ENCODE data around the gene TUBB3. TPM values are rescaled to one million over a fixed set of nuclear protein-coding genes. Genes with fewer than 3 reads are reported as not detected.

Gene TUBB3
- total RNA-seq, 1 experiment from 2014 or later, result 164 TPM

DNA sequence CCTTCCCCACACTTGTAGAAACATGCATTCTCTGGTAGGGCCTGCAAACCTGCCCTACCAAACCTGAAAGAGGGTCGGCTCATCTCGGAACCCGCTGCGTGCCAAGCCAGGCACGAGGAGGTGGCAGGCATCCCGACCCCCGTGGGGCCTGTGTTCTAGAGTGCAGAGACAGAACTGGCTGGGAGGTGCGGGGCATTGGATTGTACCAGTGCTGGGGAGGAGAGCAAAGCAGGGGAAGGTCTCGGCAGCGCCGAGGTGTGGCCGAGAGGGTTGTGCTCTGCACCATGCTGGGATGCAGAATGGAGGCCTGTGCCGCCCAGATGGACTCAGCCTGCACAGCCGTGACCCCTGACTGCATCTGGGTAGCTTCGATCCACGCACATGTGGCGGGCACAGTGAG lies 22.3 kb upstream of the TUBB3 start:
- no peaks in the 10 kb centered on the region for H3K79me1 ChIP-seq (ENCODE audit: insufficient read depth, low read depth, low read length, poor library complexity, severe bottlenecking)
- no peak overlapping the region for H3K23ac ChIP-seq (ENCODE audit: insufficient read length, low read depth, low read length)
- H3K14ac ChIP-seq (ENCODE audit: insufficient read depth, low read length), result no peak overlapping the region
- peaks cover 25 to 57% (median 57%) of the 10 kb centered on the region in 3 experiments; a peak in 6 of 7 replicates for H3K36me3 Mint-ChIP-seq (ENCODE audit: insufficient read depth in 1 of 3, low read depth in 3 of 3)
- no peak overlapping the region for H3K4me3 Mint-ChIP-seq
- H2BK120ac ChIP-seq (ENCODE audit: low read depth, low read length, poor library complexity, severe bottlenecking), result no peak overlapping the region
- no peak overlapping the region for H4K91ac ChIP-seq (ENCODE audit: insufficient read length, low read depth, low read length)
- H3K18ac ChIP-seq (ENCODE audit: insufficient read length, low read depth, low read length), result no peak overlapping the region
- H3K4me2 ChIP-seq (ENCODE audit: insufficient read depth, insufficient read length, low read length), result no peak overlapping the region
- no peak overlapping the region for H2AK5ac ChIP-seq (ENCODE audit: insufficient read length, low read length)
- H3K4me1 Mint-ChIP-seq, result no peaks in the 10 kb centered on the region
- no peaks in the 10 kb centered on the region for H3K4me1 ChIP-seq (ENCODE audit: insufficient read depth, low read length)
- H3T11ph ChIP-seq (ENCODE audit: low read length), result no peak overlapping the region
- H3K9me3 ChIP-seq (ENCODE audit: control insufficient read depth, low read depth, low read length), result no peaks in the 10 kb centered on the region
- H3K9ac ChIP-seq (ENCODE audit: extremely low read depth, insufficient read length, low read length), result no peak overlapping the region
- no peaks in the 10 kb centered on the region for H3K9me3 Mint-ChIP-seq
- H2BK12ac ChIP-seq (ENCODE audit: insufficient read length, low read depth, low read length), result no peak overlapping the region
- H3K27me3 Mint-ChIP-seq (ENCODE audit: low read depth), result no peaks in the 10 kb centered on the region
- no peak overlapping the region for H2BK20ac ChIP-seq (ENCODE audit: low read depth, low read length, poor library complexity, severe bottlenecking)
- no peak overlapping the region for H4K5ac ChIP-seq (ENCODE audit: insufficient read length, low read depth, low read length)
- no peak overlapping the region for H3K4ac ChIP-seq (ENCODE audit: low read depth, low read length)
- H3K27ac ChIP-seq (ENCODE audit: insufficient read length, low read depth, low read length), result no peak overlapping the region
- DNase-seq, result no peak
- H3K23me2 ChIP-seq (ENCODE audit: insufficient read length, low read depth, low read length, poor library complexity, severe bottlenecking), result no peaks in the 10 kb centered on the region
- no peak overlapping the region for H4K8ac ChIP-seq (replicated peaks; ENCODE audit: insufficient read length, low read depth, low read length)
- no peaks in the 10 kb centered on the region for H3K79me2 ChIP-seq (ENCODE audit: insufficient read depth, low read length)
- no peak overlapping the region for H2BK15ac ChIP-seq (ENCODE audit: low read depth, low read length)
- H3K56ac ChIP-seq (ENCODE audit: insufficient read length, low read depth, low read length), result no peak overlapping the region
- no peak overlapping the region for H2BK5ac ChIP-seq (ENCODE audit: insufficient read length, low read length)
- WGBS (ENCODE audit: extremely low coverage, insufficient read length, low lambda C conversion rate), result no CpG with 5 or more reads among the region's 17 CpGs
- no peaks in the 10 kb centered on the region for H3K27me3 ChIP-seq (ENCODE audit: insufficient read depth, low read length)
- 0 out of 7 replicates have a peak overlapping the region, but pooled peaks of 1 of the 3 experiments have one; percentile 16 for H3K27ac Mint-ChIP-seq
- H2AFZ ChIP-seq (ENCODE audit: low read length), result no peak overlapping the region
- TF ChIP-seq, protein P1, sequence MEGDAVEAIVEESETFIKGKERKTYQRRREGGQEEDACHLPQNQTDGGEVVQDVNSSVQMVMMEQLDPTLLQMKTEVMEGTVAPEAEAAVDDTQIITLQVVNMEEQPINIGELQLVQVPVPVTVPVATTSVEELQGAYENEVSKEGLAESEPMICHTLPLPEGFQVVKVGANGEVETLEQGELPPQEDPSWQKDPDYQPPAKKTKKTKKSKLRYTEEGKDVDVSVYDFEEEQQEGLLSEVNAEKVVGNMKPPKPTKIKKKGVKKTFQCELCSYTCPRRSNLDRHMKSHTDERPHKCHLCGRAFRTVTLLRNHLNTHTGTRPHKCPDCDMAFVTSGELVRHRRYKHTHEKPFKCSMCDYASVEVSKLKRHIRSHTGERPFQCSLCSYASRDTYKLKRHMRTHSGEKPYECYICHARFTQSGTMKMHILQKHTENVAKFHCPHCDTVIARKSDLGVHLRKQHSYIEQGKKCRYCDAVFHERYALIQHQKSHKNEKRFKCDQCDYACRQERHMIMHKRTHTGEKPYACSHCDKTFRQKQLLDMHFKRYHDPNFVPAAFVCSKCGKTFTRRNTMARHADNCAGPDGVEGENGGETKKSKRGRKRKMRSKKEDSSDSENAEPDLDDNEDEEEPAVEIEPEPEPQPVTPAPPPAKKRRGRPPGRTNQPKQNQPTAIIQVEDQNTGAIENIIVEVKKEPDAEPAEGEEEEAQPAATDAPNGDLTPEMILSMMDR (conservative IDR thresholded peaks at IDR 0.05), result no peak
- no peaks in the 10 kb centered on the region for H4K20me1 ChIP-seq (ENCODE audit: control insufficient read depth, insufficient read depth, insufficient read length)
